ENCODE data around the gene THAP4. TPM values are rescaled to one million over a fixed set of nuclear protein-coding genes. Genes with fewer than 3 reads are reported as not detected.
A peak's percentile ranks its signal among the peaks of the same experiment; 100 is the strongest.

Gene THAP4
- total and polyA plus RNA-seq, 2 of the 13 experiments (the other 11 are each of a cell fraction or from before 2014, with no cell fraction given): 59.7 to 75.7 TPM

GRCh38 chr2:241550616-241551580 lies 86.1 kb downstream of the THAP4 start (continued):
- TF ChIP-seq ARID5B (CRISPR knock-in tag; IDR thresholded peaks at IDR 0.05): 0 out of 2 replicates have a peak, but pooled peaks have one; percentile 4
- TF ChIP-seq HIC2 (CRISPR knock-in tag; IDR thresholded peaks at IDR 0.05; ENCODE audit: low read depth): peak; percentile 95
- TF ChIP-seq DPF2 (CRISPR knock-in tag; IDR thresholded peaks at IDR 0.05; ENCODE audit: borderline replicate concordance, low read depth): no peak
- 0 out of 2 replicates have a peak, but pooled peaks have one; percentile 30 for TF ChIP-seq ZNF501 (CRISPR knock-in tag; IDR thresholded peaks at IDR 0.05)
- no peak for TF ChIP-seq CTCF (CRISPR knock-in tag; IDR thresholded peaks at IDR 0.05)
- TF ChIP-seq, protein P1, sequence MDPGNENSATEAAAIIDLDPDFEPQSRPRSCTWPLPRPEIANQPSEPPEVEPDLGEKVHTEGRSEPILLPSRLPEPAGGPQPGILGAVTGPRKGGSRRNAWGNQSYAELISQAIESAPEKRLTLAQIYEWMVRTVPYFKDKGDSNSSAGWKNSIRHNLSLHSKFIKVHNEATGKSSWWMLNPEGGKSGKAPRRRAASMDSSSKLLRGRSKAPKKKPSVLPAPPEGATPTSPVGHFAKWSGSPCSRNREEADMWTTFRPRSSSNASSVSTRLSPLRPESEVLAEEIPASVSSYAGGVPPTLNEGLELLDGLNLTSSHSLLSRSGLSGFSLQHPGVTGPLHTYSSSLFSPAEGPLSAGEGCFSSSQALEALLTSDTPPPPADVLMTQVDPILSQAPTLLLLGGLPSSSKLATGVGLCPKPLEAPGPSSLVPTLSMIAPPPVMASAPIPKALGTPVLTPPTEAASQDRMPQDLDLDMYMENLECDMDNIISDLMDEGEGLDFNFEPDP (CRISPR knock-in tag; conservative IDR thresholded peaks at IDR 0.05): 0 out of 2 replicates have a peak, but pooled peaks have one; percentile 61
- TF ChIP-seq ZNF510 (CRISPR knock-in tag; IDR thresholded peaks at IDR 0.05; ENCODE audit: low read depth): 0 out of 2 replicates have a peak, but pooled peaks have one; percentile 40
- TF ChIP-seq TFAP4 (IDR thresholded peaks at IDR 0.05; ENCODE audit: borderline replicate concordance, low read depth): peak; percentile 4; the same call in 1 of the 2 replicates
- TF ChIP-seq ZNF746 (CRISPR knock-in tag; IDR thresholded peaks at IDR 0.05): no peak
- peak; percentile 42 for TF ChIP-seq ZNF687 (CRISPR knock-in tag; IDR thresholded peaks at IDR 0.05)
- TF ChIP-seq ZNF768 (CRISPR knock-in tag; IDR thresholded peaks at IDR 0.05): 0 out of 2 replicates have a peak, but pooled peaks have one; percentile 12
